GM21423 (cell line): Measurements from ENCODE around the gene ARHGEF39.

ENCODE experiments used
- ATAC-seq: cut with Tn5 transposase; IDR thresholded peaks from one replicate; pipeline ENCODE4 v1.9.1; 2021; ENCODE audit warnings: mild to moderate bottlenecking, moderate library complexity; ENCODE audit not compliant: unreplicated experiment

The ARHGEF39 gene

GRCh38 chr9:35691757-35692301, 26.8 kb upstream of the ARHGEF39 start:
- ATAC-seq = no peak

GRCh38 chr9:35691334-35691650, 26.3 kb upstream of the ARHGEF39 start:
- ATAC-seq = no peak

- no peak for ATAC-seq
Observed at GRCh38 chr9:35690614-35691333, 25.8 kb upstream of the ARHGEF39 start.

- no peak for ATAC-seq
Observed at GRCh38 chr9:35690294-35690613, 25.3 kb upstream of the ARHGEF39 start.

- ATAC-seq = no peak
Observed at GRCh38 chr9:35689542-35690293, 24.7 kb upstream of the ARHGEF39 start, which contains the start of gene TPM2. Gene TPM2 (minus strand): TSS chr9:35689925. CDS start chr9:35689817, 108 bp downstream.

- ATAC-seq = no peak
Observed at GRCh38 chr9:35688558-35689541, 23.9 kb upstream of the ARHGEF39 start.

GRCh38 chr9:35687972-35688557, 23.1 kb upstream of the ARHGEF39 start:
- no peak for ATAC-seq

- ATAC-seq = no peak
Observed at GRCh38 chr9:35687306-35687705, 22.3 kb upstream of the ARHGEF39 start.

GRCh38 chr9:35686222-35687203, 21.5 kb upstream of the ARHGEF39 start:
- ATAC-seq = no peak

- ATAC-seq = no peak
Observed at GRCh38 chr9:35685506-35685905, 20.5 kb upstream of the ARHGEF39 start.

- no peak for ATAC-seq
Observed at GRCh38 chr9:35684921-35685320, 19.9 kb upstream of the ARHGEF39 start.

GRCh38 chr9:35683323-35683722, 18.3 kb upstream of the ARHGEF39 start:
- ATAC-seq = no peak

GRCh38 chr9:35682520-35683315, 17.7 kb upstream of the ARHGEF39 start:
- ATAC-seq = no peak

GRCh38 chr9:35682051-35682450, 17.1 kb upstream of the ARHGEF39 start:
- no peak for ATAC-seq

- no peak for ATAC-seq
Observed at GRCh38 chr9:35681341-35682002, 16.5 kb upstream of the ARHGEF39 start.

- no peak for ATAC-seq
Observed at GRCh38 chr9:35680331-35681105, 15.5 kb upstream of the ARHGEF39 start.

- ATAC-seq = no peak
Observed at GRCh38 chr9:35679766-35680330, 14.9 kb upstream of the ARHGEF39 start.
